Measurements from ENCODE around the gene SRGAP3.

DNA sequence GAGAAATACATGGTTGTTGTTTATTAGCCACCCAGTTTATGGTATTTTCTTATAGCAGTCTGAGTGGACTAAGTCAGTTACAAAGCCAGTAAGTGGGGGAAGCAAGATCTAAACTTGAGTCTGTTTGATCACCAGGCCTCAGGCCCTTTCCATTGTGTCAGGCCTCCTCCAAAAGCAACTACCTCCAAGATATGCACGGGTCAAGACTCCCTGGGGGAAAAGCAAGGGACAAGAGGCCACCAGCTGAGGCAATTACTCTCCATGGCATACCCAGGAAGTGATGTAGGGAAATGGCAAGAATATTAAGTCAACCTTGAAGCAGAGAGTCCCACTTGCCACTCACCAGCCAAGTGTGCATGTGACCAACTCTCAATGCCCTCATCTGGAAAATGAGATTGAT lies 28.6 kb upstream of the SRGAP3 start:
- TF ChIP-seq, protein P1, sequence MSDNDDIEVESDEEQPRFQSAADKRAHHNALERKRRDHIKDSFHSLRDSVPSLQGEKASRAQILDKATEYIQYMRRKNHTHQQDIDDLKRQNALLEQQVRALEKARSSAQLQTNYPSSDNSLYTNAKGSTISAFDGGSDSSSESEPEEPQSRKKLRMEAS (CRISPR knock-in tag; IDR thresholded peaks at IDR 0.05), result no peak
- TF ChIP-seq TEAD4 (CRISPR knock-in tag; IDR thresholded peaks at IDR 0.05), result no peak
- TF ChIP-seq, protein P2, sequence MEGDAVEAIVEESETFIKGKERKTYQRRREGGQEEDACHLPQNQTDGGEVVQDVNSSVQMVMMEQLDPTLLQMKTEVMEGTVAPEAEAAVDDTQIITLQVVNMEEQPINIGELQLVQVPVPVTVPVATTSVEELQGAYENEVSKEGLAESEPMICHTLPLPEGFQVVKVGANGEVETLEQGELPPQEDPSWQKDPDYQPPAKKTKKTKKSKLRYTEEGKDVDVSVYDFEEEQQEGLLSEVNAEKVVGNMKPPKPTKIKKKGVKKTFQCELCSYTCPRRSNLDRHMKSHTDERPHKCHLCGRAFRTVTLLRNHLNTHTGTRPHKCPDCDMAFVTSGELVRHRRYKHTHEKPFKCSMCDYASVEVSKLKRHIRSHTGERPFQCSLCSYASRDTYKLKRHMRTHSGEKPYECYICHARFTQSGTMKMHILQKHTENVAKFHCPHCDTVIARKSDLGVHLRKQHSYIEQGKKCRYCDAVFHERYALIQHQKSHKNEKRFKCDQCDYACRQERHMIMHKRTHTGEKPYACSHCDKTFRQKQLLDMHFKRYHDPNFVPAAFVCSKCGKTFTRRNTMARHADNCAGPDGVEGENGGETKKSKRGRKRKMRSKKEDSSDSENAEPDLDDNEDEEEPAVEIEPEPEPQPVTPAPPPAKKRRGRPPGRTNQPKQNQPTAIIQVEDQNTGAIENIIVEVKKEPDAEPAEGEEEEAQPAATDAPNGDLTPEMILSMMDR (IDR thresholded peaks at IDR 0.05), result no peak
- TF ChIP-seq TEAD1 (CRISPR knock-in tag; IDR thresholded peaks at IDR 0.05), result no peak
- TF ChIP-seq SMAD3 (CRISPR knock-in tag; IDR thresholded peaks at IDR 0.05; ENCODE audit: borderline replicate concordance), result no peak
- TF ChIP-seq ZNF138 (CRISPR knock-in tag; conservative IDR thresholded peaks at IDR 0.05), result no peak
- TF ChIP-seq TP53 (CRISPR knock-in tag; IDR thresholded peaks at IDR 0.05), result no peak
- TF ChIP-seq FOXJ3 (CRISPR knock-in tag; IDR thresholded peaks at IDR 0.05; ENCODE audit: borderline replicate concordance), result no peak
- TF ChIP-seq NFE2L1 (CRISPR knock-in tag; IDR thresholded peaks at IDR 0.05), result no peak
- no peak for TF ChIP-seq TCF7 (CRISPR knock-in tag; IDR thresholded peaks at IDR 0.05; ENCODE audit: low read depth)
- TF ChIP-seq, protein P3, sequence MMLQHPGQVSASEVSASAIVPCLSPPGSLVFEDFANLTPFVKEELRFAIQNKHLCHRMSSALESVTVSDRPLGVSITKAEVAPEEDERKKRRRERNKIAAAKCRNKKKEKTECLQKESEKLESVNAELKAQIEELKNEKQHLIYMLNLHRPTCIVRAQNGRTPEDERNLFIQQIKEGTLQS (CRISPR knock-in tag; conservative IDR thresholded peaks at IDR 0.05), result no peak
- no peak for TF ChIP-seq CREB1 (CRISPR knock-in tag; IDR thresholded peaks at IDR 0.05)

All from WTC11 (cell line).